Esophagus muscularis mucosa (tissue), 4 donors: ENCODE data around the gene RANBP3. TPM values are rescaled to one million over a fixed set of nuclear protein-coding genes. Genes with fewer than 3 reads are reported as not detected.

Source experiments
- DNase-seq: peaks from one replicate; pipeline ENCODE4 v3.0.0-alpha.2; 2017; ENCODE audit errors: extremely low spot score
- H3K27ac ChIP-seq, 4 donors: fragments of 200-600 bp; sonication (generic); replicated peaks in 1 of 4; 1 replicate in 3 of 4; 2 replicates in 1 of 4; pipeline ENCODE4 v1.5.1; 2016 to 2019; ENCODE audit warnings: mild to moderate bottlenecking in 1 of 4
- H3K27me3 ChIP-seq, 4 donors: fragments of 200-600 bp; sonication (generic); one replicate each; pipeline versions ENCODE4 v1.5.1 to v1.6.0; 2016 to 2019
- H3K36me3 ChIP-seq, 4 donors: fragments of 200-600 bp; sonication (generic); one replicate each; pipeline ENCODE4 v1.5.1; 2016 to 2019
- H3K4me1 ChIP-seq, 4 donors: fragments of 200-600 bp; sonication (generic); one replicate each; pipeline ENCODE4 v1.5.1; 2016 to 2019
- H3K4me3 ChIP-seq, 4 donors: fragments of 200-600 bp; sonication (generic); 1 replicate in 2 of 4; 2 replicates in 2 of 4; pipeline ENCODE4 v1.5.1; 2016 to 2019; ENCODE audit warnings: mild to moderate bottlenecking in 4 of 4, moderate library complexity in 1 of 4
- H3K9me3 ChIP-seq, 4 donors: fragments of 200-600 bp; sonication (generic); 1 replicate in 3 of 4; 2 replicates in 1 of 4; pipeline ENCODE4 v1.5.1; 2016 to 2019
- EP300 ChIP-seq: sonication (generic); formaldehyde crosslinking; IDR thresholded peaks from one replicate; pipeline ENCODE4 v1.6.1; 2017; ENCODE audit warnings: antibody characterized with exemption
- POLR2A ChIP-seq: fragments of 450-650 bp; IDR thresholded peaks from one replicate; pipeline ENCODE4 v1.6.1; 2017; ENCODE audit warnings: antibody characterized with exemption, moderate library complexity, mild to moderate bottlenecking, low read depth
- POLR2AphosphoS5 ChIP-seq, 2 donors: sonication (generic); formaldehyde crosslinking; IDR thresholded peaks; one replicate each; pipeline ENCODE4 v1.6.1; 2017; ENCODE audit warnings: antibody characterized with exemption in 2 of 2
- WGBS: methylation state at CpG from one replicate; pipeline ENCODE4 v1.1.5; 2018; 5-methylcytosine and 5-hydroxymethylcytosine counted together
- intact Hi-C: fragments of 100-400 bp; cut with DNase I; formaldehyde crosslinking; loops from one replicate; pipeline ENCODE4 v1.15.1; 2023
- total RNA-seq, 4 donors: library from RNA; depleted of rRNA; stranded (reverse); fragments of >200 nt; gene quantifications; one replicate each; pipeline versions ENCODE4 v1.1.0 to v1.2.1, GENCODE V29; 2016
- TF ChIP-seq, protein P1 (sequence below), 3 experiments: fragments of 200-600 bp in 2 of 3; fragments of 450-650 bp in 1 of 3; sonication (generic) in 2 of 3; IDR thresholded peaks; one replicate each; pipeline ENCODE4 v1.5.1; 2017 to 2019; ENCODE audit warnings: antibody characterized with exemption in 3 of 3, mild to moderate bottlenecking in 2 of 3, moderate library complexity in 1 of 3

The RANBP3 gene
- total RNA-seq, 4 donors from 2014 or later = 92.2 to 127 (median 102) TPM

GRCh38 chr19:5913739-5914357, 64.1 kb downstream of the RANBP3 start, which contains the start of gene CAPS:
Gene CAPS (plus strand): TSS chr19:5914254. CDS start chr19:5914407, 153 bp downstream.
- H3K4me1 ChIP-seq = peaks cover 29 to 30% (median 29%) of the 10 kb centered on the region in 4 donors
- intact Hi-C loops = no loop called here
- no peak for DNase-seq
- no peak within 1 kb of the TSS for H3K4me3 ChIP-seq
- H3K27ac ChIP-seq = peak within 1 kb of the TSS; percentile 53 to 82 (median 65)
- no peaks in the 10 kb centered on the region for H3K9me3 ChIP-seq
- TF ChIP-seq POLR2A = no peak
- TF ChIP-seq POLR2AphosphoS5 (IDR thresholded peaks at IDR 0.05) = peak; percentile 29 to 58
- 72% methylated on average over 9 of the region's 10 CpGs for WGBS
- H3K36me3 ChIP-seq = peaks cover 32 to 72% (median 67%) of the 10 kb centered on the region in 4 donors
- H3K27me3 ChIP-seq = no peaks in the 10 kb centered on the region

GRCh38 chr19:5911366-5911765, 66.6 kb downstream of the RANBP3 start:
- 88% methylated on average over 1 of the region's 1 CpG for WGBS
- H3K27me3 ChIP-seq = no peaks in the 10 kb centered on the region
- intact Hi-C loops = no loop called here
- DNase-seq = no peak
- no peak overlapping the region for H3K27ac ChIP-seq
- no peak overlapping the region for H3K4me3 ChIP-seq
- TF ChIP-seq, protein P1, sequence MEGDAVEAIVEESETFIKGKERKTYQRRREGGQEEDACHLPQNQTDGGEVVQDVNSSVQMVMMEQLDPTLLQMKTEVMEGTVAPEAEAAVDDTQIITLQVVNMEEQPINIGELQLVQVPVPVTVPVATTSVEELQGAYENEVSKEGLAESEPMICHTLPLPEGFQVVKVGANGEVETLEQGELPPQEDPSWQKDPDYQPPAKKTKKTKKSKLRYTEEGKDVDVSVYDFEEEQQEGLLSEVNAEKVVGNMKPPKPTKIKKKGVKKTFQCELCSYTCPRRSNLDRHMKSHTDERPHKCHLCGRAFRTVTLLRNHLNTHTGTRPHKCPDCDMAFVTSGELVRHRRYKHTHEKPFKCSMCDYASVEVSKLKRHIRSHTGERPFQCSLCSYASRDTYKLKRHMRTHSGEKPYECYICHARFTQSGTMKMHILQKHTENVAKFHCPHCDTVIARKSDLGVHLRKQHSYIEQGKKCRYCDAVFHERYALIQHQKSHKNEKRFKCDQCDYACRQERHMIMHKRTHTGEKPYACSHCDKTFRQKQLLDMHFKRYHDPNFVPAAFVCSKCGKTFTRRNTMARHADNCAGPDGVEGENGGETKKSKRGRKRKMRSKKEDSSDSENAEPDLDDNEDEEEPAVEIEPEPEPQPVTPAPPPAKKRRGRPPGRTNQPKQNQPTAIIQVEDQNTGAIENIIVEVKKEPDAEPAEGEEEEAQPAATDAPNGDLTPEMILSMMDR (IDR thresholded peaks at IDR 0.05) = no peak
- no peak for TF ChIP-seq POLR2A
- H3K9me3 ChIP-seq = no peaks in the 10 kb centered on the region
- H3K36me3 ChIP-seq = peaks cover 8 to 51% (median 45%) of the 10 kb centered on the region in 4 donors
- H3K4me1 ChIP-seq = peaks cover 26 to 36% (median 28%) of the 10 kb centered on the region in 4 donors

DNA sequence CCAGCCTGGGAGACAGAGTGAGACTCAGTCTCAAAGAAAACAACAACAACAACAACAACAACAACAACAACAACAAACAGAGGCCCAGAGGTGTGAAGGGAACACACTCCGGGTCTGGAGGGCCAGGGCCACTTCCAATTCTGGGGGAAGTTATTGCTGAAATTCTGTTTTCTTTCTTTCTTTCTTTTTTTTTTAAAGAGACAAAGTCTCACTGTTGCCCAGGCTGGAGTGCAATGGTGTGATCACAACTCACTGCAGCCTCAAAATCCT, 67.4 kb downstream of the RANBP3 start:
- no peak for DNase-seq
- Histone ChIP-seq H3K4me3 (no peak overlapping the region), H3K36me3 (peaks cover 6 to 43% (median 37%) of the 10 kb centered on the region in 4 donors), H3K9me3 (no peaks in the 10 kb centered on the region), H3K27ac (no peak overlapping the region), H3K4me1 (peaks cover 23 to 36% (median 28%) of the 10 kb centered on the region in 4 donors), H3K27me3 (no peaks in the 10 kb centered on the region)
- intact Hi-C loops = no loop called here
- WGBS = 86% methylated on average over 1 of the region's 1 CpG
- no peak for TF ChIP-seq EP300
- TF ChIP-seq, protein P1 (IDR thresholded peaks at IDR 0.05) = no peak
- no peak for TF ChIP-seq POLR2AphosphoS5 (IDR thresholded peaks at IDR 0.05)

DNA sequence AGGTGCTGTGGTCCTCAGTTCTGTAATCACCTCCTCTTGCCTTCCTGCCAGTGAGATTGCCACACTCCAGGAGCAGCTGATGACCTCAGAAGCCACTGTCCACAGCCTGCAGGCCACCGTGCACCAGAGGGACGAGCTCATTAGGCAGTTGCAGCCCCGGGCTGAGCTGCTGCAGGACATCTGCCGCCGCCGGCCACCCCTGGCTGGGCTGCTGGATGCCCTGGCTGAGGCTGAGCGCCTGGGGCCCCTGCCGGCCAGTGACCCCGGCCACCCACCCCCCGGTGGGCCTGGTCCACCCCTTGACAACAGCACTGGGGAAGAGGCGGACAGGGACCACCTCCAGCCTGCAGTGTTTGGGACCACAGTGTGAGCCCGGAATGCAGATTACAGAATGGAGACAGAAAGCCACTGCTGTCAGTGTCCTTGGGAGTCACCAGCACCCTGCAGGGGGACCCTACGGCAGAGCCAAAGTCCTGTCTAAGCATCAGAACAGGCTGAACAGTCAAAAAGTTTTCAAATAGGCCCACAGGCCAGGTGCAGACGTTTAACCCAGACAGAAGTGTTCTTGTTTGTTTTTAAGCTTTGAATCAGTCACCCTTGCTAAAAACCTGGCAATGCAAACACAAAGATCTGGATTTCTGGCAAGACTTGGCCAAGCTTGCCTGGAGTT, 69.0 kb downstream of the RANBP3 start:
- WGBS = 68% methylated on average over 4 of the region's 14 CpGs
- peaks cover 14 to 26% (median 19%) of the 10 kb centered on the region in 4 donors for H3K4me1 ChIP-seq
- peaks cover 6 to 29% (median 25%) of the 10 kb centered on the region in 4 donors for H3K36me3 ChIP-seq
- TF ChIP-seq EP300 (no peak), POLR2AphosphoS5 (IDR thresholded peaks at IDR 0.05) (no peak), POLR2A (no peak)
- TF ChIP-seq, protein P1 (IDR thresholded peaks at IDR 0.05) = no peak
- no peaks in the 10 kb centered on the region for H3K27me3 ChIP-seq
- H3K4me3 ChIP-seq = no peak overlapping the region
- intact Hi-C loops = no loop called here
- H3K27ac ChIP-seq = no peak overlapping the region
- DNase-seq = no peak
- H3K9me3 ChIP-seq = no peaks in the 10 kb centered on the region

GRCh38 chr19:5907241-5907640, 70.7 kb downstream of the RANBP3 start:
- DNase-seq = no peak
- H3K27ac ChIP-seq = no peak overlapping the region
- intact Hi-C loops = no loop called here

More at GRCh38 chr19:5907241-5907640, 70.7 kb downstream of the RANBP3 start:
- WGBS = 67% methylated on average over 5 of the region's 5 CpGs
- TF ChIP-seq, protein P1 (IDR thresholded peaks at IDR 0.05) = no peak
- TF ChIP-seq POLR2A (no peak), POLR2AphosphoS5 (IDR thresholded peaks at IDR 0.05) (no peak), EP300 (no peak)
- Histone ChIP-seq H3K9me3 (no peaks in the 10 kb centered on the region), H3K36me3 (peaks cover 6 to 28% (median 21%) of the 10 kb centered on the region in 4 donors), H3K4me3 (no peak overlapping the region), H3K4me1 (peaks cover 20 to 32% (median 26%) of the 10 kb centered on the region in 4 donors), H3K27me3 (no peaks in the 10 kb centered on the region)
